Esophagus squamous epithelium (tissue), 5 donors: Measurements from ENCODE around the gene GAK. TPM values are rescaled to one million over a fixed set of nuclear protein-coding genes. Genes with fewer than 3 reads are reported as not detected.

Experiments used
- DNase-seq: peaks from one replicate; lab custom pipeline; 2025; lab: John Stamatoyannopoulos, UW
- H3K27ac ChIP-seq, 4 donors: fragments of 200-600 bp; sonication (generic); one replicate each; pipeline ENCODE4 v1.5.1; 2016 to 2019; ENCODE audit warnings: mild to moderate bottlenecking in 1 of 4
- H3K27me3 ChIP-seq, 4 donors: fragments of 200-600 bp; sonication (generic); 1 replicate in 3 of 4; 2 replicates in 1 of 4; pipeline versions ENCODE4 v1.5.1 to v1.6.0; 2017 to 2021; ENCODE audit warnings: antibody characterized with exemption in 1 of 4
- H3K36me3 ChIP-seq, 3 donors: fragments of 200-600 bp; sonication (generic); one replicate each; pipeline ENCODE4 v1.5.1; 2016 to 2019
- H3K4me1 ChIP-seq, 3 donors: fragments of 200-600 bp; sonication (generic); one replicate each; pipeline ENCODE4 v1.5.1; 2017 to 2019
- H3K4me3 ChIP-seq, 4 donors: fragments of 200-600 bp; sonication (generic); 1 replicate in 3 of 4; 2 replicates in 1 of 4; pipeline ENCODE4 v1.5.1; 2016 to 2019; ENCODE audit warnings: mild to moderate bottlenecking in 2 of 4, moderate library complexity in 1 of 4
- H3K9me3 ChIP-seq, 3 donors: fragments of 200-600 bp; sonication (generic); one replicate each; pipeline ENCODE4 v1.5.1; 2016 to 2019
- POLR2A ChIP-seq, 4 donors: fragments of 450-650 bp; IDR thresholded peaks; one replicate each; pipeline ENCODE4 v1.6.1; 2017; ENCODE audit warnings: antibody characterized with exemption in 4 of 4, mild to moderate bottlenecking in 4 of 4, moderate library complexity in 3 of 4
- WGBS, 2 donors: methylation state at CpG; one replicate each; pipeline ENCODE4 v1.1.5; 2018; 5-methylcytosine and 5-hydroxymethylcytosine counted together
- intact Hi-C: fragments of 100-400 bp; cut with DNase I; formaldehyde crosslinking; loops from one replicate; pipeline ENCODE4 v1.15.0; 2022
- total RNA-seq, 4 donors: library from RNA; depleted of rRNA; stranded (reverse); fragments of >200 nt; gene quantifications; one replicate each; pipeline ENCODE4 v1.1.0, GENCODE V29; 2016
- TF ChIP-seq, protein P1 (sequence below), 6 experiments: fragments of 450-650 bp in 4 of 6; fragments of 200-600 bp in 2 of 6; sonication (generic) in 2 of 6; IDR thresholded peaks; one replicate each; pipeline ENCODE4 v1.5.1; 2016 to 2019; ENCODE audit warnings: antibody characterized with exemption in 6 of 6, mild to moderate bottlenecking in 4 of 6, moderate library complexity in 4 of 6
- donor health status: DM: yes; HTN: yes; CAD: no.

GAK gene
- total RNA-seq, 4 donors from 2014 or later: 70.6 to 97.8 (median 80.7) TPM

- Histone ChIP-seq H3K27ac (no peak overlapping the region), H3K4me3 (no peak overlapping the region), H3K36me3 (peaks cover 40 to 97% (median 49%) of the 10 kb centered on the region in 3 donors), H3K9me3 (no peaks in the 10 kb centered on the region), H3K4me1 (no peaks in the 10 kb centered on the region), H3K27me3 (no peaks in the 10 kb centered on the region)
- DNase-seq: no peak
- WGBS, 2 donors: 94 to 96% methylated on average over 12 to 18 of the region's 21 CpGs
- intact Hi-C loops: no loop called here
- TF ChIP-seq POLR2A (IDR thresholded peaks at IDR 0.05): no peak
- TF ChIP-seq, protein P1, sequence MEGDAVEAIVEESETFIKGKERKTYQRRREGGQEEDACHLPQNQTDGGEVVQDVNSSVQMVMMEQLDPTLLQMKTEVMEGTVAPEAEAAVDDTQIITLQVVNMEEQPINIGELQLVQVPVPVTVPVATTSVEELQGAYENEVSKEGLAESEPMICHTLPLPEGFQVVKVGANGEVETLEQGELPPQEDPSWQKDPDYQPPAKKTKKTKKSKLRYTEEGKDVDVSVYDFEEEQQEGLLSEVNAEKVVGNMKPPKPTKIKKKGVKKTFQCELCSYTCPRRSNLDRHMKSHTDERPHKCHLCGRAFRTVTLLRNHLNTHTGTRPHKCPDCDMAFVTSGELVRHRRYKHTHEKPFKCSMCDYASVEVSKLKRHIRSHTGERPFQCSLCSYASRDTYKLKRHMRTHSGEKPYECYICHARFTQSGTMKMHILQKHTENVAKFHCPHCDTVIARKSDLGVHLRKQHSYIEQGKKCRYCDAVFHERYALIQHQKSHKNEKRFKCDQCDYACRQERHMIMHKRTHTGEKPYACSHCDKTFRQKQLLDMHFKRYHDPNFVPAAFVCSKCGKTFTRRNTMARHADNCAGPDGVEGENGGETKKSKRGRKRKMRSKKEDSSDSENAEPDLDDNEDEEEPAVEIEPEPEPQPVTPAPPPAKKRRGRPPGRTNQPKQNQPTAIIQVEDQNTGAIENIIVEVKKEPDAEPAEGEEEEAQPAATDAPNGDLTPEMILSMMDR (IDR thresholded peaks at IDR 0.05): no peak
Measured at GRCh38 chr4:860561-860960, 71.6 kb downstream of the GAK start.

GRCh38 chr4:859496-859895 lies 72.6 kb downstream of the GAK start:
- intact Hi-C loops: no loop called here
- DNase-seq: no peak
- no peak overlapping the region for H3K4me3 ChIP-seq
- peaks cover 34 to 97% (median 49%) of the 10 kb centered on the region in 3 donors for H3K36me3 ChIP-seq
- no peaks in the 10 kb centered on the region for H3K27me3 ChIP-seq
- TF ChIP-seq, protein P1 (IDR thresholded peaks at IDR 0.05): no peak
- TF ChIP-seq POLR2A (IDR thresholded peaks at IDR 0.05): no peak
- no peaks in the 10 kb centered on the region for H3K9me3 ChIP-seq
- 90 to 93% methylated on average over 5 to 9 of the region's 13 CpGs for WGBS, 2 donors
- H3K27ac ChIP-seq: no peak overlapping the region
- H3K4me1 ChIP-seq: no peaks in the 10 kb centered on the region

- Histone ChIP-seq H3K9me3 (no peaks in the 10 kb centered on the region), H3K4me3 (no peak overlapping the region), H3K27me3 (no peaks in the 10 kb centered on the region), H3K4me1 (no peaks in the 10 kb centered on the region), H3K36me3 (peaks cover 33 to 97% (median 44%) of the 10 kb centered on the region in 3 donors), H3K27ac (no peak overlapping the region)
- DNase-seq: no peak
- intact Hi-C loops: no loop called here
- WGBS, 2 donors: 72 to 81% methylated on average over 10 to 13 of the region's 31 CpGs
- TF ChIP-seq, protein P1 (IDR thresholded peaks at IDR 0.05): no peak
- no peak for TF ChIP-seq POLR2A (IDR thresholded peaks at IDR 0.05)
Measured at GRCh38 chr4:858831-859451, 73.2 kb downstream of the GAK start.

GRCh38 chr4:858041-858481 lies 74.1 kb downstream of the GAK start:
- intact Hi-C loops: no loop called here
- Histone ChIP-seq H3K27ac (no peak overlapping the region), H3K9me3 (no peaks in the 10 kb centered on the region), H3K4me1 (no peaks in the 10 kb centered on the region), H3K36me3 (peaks cover 33 to 96% (median 41%) of the 10 kb centered on the region in 3 donors), H3K4me3 (no peak overlapping the region), H3K27me3 (no peaks in the 10 kb centered on the region)
- TF ChIP-seq, protein P1 (IDR thresholded peaks at IDR 0.05): no peak
- TF ChIP-seq POLR2A (IDR thresholded peaks at IDR 0.05): no peak
- WGBS, 2 donors: 92 to 97% methylated on average over 6 to 14 of the region's 17 CpGs
- no peak for DNase-seq

GRCh38 chr4:857461-857860 lies 74.7 kb downstream of the GAK start:
- TF ChIP-seq POLR2A (IDR thresholded peaks at IDR 0.05): no peak
- TF ChIP-seq, protein P1 (IDR thresholded peaks at IDR 0.05): no peak
- intact Hi-C loops: no loop called here
- WGBS, 2 donors: 92 to 95% methylated on average over 10 to 11 of the region's 11 CpGs
- no peak overlapping the region for H3K4me3 ChIP-seq
- H3K27me3 ChIP-seq: no peaks in the 10 kb centered on the region
- no peak for DNase-seq
- H3K4me1 ChIP-seq: no peaks in the 10 kb centered on the region
- peaks cover 33 to 96% (median 35%) of the 10 kb centered on the region in 3 donors for H3K36me3 ChIP-seq
- no peaks in the 10 kb centered on the region for H3K9me3 ChIP-seq
- H3K27ac ChIP-seq: no peak overlapping the region
